Right ventricle myocardium inferior (tissue), 1 donor: ENCODE measurements around the gene CMTM3. TPM values are rescaled to one million over a fixed set of nuclear protein-coding genes. Genes with fewer than 3 reads are reported as not detected.
"Not testable (repeated sequence)": the region's sequence is repeated elsewhere in the genome, so short reads cannot be mapped to it uniquely, and the experiment has no call there.

ENCODE experiments used
- ATAC-seq: fragments of 200-7000 bp; cut with Tn5 transposase; one replicate; pipeline ENCODE4 v1.9.1; 2020; ENCODE audit warnings: mild to moderate bottlenecking, moderate library complexity
- DNase-seq: peaks from one replicate; pipeline ENCODE4 v3.0.0; 2021; ENCODE audit errors: missing footprints
- intact Hi-C: fragments of 100-400 bp; cut with DNase I; formaldehyde crosslinking; loops from one replicate; pipeline ENCODE4 v1.11.0; 2022
- total RNA-seq: library from RNA; stranded (reverse); fragmentation: NEBNext Ultra II Directional; extraction: Animal tissue kit (Norgen Biotek cat#: 25700); gene quantifications from one replicate; pipeline ENCODE4 v1.2.1, GENCODE V29; 2021
- donor health status: DM: no; HTN: yes; CAD: no; lungs with severe emphysema.

The CMTM3 gene
- total RNA-seq, 1 donor from 2014 or later, result 11.8 TPM

DNA sequence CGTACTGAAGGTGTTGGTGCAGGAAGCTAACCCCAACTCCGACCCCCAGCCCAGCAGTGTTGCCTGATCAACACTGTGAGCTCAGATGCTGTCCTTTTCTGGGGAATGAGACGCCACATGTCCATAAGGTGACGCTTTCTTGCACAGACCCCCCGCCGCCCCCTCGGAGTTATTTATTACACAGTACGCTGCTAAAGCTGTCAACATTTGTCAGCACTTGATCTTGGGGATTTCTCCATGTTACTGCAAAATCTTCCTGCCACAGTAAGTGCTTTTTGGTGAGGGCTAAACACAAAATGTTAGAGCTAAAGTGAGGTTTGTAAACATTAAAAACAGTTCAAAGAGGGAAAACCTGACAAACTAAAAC, 15.9 kb downstream of the CMTM3 start:
- intact Hi-C loops, result no loop called here
- DNase-seq (no peak), ATAC-seq (no peak)

GRCh38 chr16:66621973-66622372, 17.5 kb downstream of the CMTM3 start:
- no peak for DNase-seq
- intact Hi-C loops, result no loop called here
- no peak for ATAC-seq

GRCh38 chr16:66622863-66623262, 18.4 kb downstream of the CMTM3 start:
- no peak for DNase-seq
- no peak for ATAC-seq
- intact Hi-C loops, result no loop called here

DNA sequence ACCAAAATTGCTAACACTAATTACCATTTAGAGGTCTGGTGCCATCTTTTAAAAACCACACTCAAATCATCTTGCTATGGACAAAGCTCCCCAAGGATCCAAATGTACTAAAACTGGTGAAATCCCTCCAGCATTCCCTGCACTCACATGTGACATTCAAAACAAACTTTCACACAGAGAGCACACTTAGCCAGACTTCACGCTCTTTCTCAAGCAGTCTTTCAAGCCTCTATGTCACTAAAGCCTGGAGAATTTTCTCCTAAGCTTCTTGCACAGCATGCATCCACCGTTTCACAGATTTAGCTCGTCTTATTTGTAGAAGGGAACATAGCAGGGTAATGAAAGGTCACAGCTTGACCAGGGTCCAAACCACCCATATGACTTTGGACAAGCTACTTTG, 19.3 kb downstream of the CMTM3 start:
- DNase-seq (no peak), ATAC-seq (no peak)
- intact Hi-C loops, result no loop called here

- DNase-seq, ATAC-seq, intact Hi-C loops: not testable (repeated sequence)
These were observed 23.3 kb downstream of the CMTM3 start for GRCh38 chr16:66627611-66628378.

- DNase-seq, result no peak
These were observed 25.4 kb downstream of the CMTM3 start for GRCh38 chr16:66629856-66630255.

GRCh38 chr16:66630561-66631260, 26.2 kb downstream of the CMTM3 start:
- DNase-seq, intact Hi-C loops, ATAC-seq: not testable (repeated sequence)

More at GRCh38 chr16:66629856-66630255, 25.4 kb downstream of the CMTM3 start:
- intact Hi-C loops, result no loop called here
- ATAC-seq, result no peak

DNA sequence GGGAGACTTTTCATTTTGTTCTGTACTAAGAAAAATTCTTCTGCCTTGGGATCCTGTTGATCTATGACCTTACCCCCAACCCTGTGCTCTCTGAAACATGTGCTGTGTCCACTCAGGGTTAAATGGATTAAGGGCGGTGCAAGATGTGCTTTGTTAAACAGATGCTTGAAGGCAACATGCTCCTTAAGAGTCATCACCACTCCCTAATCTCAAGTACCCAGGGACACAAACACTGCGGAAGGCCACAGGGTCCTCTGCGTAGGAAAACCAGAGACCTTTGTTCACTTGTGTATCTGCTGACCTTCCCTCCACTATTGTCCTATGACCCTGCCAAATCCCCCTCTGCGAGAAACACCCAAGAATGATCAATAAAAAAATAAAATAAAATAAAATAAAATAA, 27.1 kb downstream of the CMTM3 start:
- ATAC-seq, intact Hi-C loops: not testable (repeated sequence)

DNA sequence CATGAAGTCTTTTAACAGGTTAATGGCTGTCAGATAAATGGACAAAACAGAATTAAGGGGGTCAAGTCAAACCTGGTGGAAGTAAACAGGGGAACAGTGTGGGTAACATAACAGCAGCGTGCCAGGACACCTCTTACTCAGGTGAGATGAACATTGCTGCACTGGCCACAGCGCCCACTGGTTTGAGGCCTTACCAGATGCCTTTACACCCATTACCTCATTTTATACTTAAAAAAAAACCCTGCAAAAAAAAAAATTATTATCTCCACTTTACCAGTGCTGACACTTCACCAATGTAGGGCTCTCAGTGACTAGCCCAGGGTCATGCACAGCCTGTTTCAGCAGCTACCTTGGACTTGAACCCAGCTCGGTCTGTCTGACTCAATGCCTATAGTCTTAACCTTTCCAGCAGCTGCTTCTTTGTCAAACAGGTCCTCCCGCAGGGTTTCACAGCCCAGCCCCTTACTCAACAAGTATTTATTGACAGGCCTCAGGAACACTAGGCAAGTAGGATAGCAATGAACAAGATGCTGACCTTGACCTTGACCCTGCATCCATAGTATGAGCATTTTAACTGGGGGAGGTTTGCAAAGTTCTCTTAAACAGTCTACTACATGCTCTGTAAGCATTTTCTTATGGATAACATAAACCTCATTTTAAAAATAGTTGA, 30.2 kb downstream of the CMTM3 start:
- ATAC-seq (no peak), DNase-seq (no peak)
- intact Hi-C loops, result no loop called here

More for the DNA sequence above, 27.1 kb downstream of the CMTM3 start:
- DNase-seq, result not testable (repeated sequence)

GRCh38 chr16:66635406-66635805, 30.9 kb downstream of the CMTM3 start:
- ATAC-seq (no peak), DNase-seq (no peak)
- intact Hi-C loops, result no loop called here

DNA sequence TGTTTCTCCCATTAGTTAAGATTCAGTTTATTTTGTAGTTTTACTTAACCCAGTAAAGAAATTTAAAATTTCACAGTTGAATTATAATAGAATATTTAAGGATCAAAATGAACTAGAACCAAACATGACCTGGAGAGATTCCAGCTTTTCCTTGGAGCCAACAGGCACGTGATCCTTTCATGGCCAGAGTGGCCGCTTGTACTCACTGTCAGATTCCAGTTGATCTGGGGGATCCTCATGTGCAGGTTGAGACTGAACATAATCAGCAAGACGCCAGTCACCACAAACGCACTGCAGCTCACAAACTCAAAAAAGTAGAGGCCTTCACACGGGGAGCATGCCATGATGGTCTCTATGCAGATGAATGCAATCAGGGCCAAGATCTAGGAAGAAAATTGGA, 31.7 kb downstream of the CMTM3 start:
- no peak for ATAC-seq
- intact Hi-C loops, result no loop called here
- DNase-seq, result no peak

DNA sequence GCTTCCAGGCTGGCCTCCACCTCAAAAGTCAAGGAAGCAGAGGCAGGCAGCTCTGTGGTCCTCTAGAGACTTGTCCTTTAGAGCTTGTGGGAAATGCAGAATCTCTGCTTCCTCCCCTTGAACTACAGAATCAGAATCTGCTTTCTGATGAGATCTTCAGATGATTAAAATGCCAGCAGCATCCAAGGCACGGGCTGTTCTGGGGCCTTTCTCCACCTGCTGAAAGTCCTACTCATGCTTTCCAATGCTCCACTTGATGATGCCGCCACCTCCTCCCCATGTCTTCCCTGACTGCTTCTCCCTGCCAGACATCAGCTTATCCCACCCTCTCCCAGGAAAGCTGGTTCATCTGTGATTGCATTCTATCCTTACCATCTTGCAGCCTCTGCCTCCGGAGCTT, 33.3 kb downstream of the CMTM3 start:
- ATAC-seq (no peak), DNase-seq (no peak)
- intact Hi-C loops, result no loop called here

- intact Hi-C loops, result no loop called here
- no peak for ATAC-seq
- DNase-seq, result no peak
These were observed 34.8 kb downstream of the CMTM3 start for GRCh38 chr16:66639091-66639885.

DNA sequence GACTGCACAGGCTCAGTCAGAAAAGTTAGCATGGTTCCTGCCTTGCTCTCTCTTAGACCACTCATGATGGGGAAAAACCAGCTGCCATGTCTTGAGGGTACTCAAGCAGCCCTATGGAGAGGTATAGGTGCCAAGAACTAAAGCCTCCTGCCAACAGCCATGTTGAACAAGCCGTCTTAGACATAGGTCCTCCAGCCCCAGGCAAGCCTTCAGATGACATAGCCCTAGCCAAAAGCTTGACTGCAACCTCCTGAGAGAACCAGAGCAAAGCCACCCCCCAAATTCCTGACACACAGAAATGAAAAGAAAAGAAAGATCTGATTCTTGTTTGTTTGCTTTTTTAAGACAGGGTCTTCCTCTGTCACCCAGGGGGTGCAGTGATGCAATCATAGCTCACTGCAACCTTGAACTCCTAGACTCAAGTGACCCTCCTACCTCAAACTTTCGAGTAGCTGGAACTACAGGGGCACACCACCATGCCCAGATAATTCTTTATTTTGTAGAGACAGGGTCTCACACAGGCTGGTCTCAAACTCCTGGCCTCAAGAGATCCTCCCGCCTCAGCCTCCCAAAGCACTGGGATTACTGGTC, 36.3 kb downstream of the CMTM3 start:
- DNase-seq (no peak), ATAC-seq (no peak)
- intact Hi-C loops, result no loop called here

- DNase-seq (no peak), ATAC-seq (no peak)
- intact Hi-C loops, result no loop called here
These were observed 36.9 kb downstream of the CMTM3 start for GRCh38 chr16:66641387-66641786.

DNA sequence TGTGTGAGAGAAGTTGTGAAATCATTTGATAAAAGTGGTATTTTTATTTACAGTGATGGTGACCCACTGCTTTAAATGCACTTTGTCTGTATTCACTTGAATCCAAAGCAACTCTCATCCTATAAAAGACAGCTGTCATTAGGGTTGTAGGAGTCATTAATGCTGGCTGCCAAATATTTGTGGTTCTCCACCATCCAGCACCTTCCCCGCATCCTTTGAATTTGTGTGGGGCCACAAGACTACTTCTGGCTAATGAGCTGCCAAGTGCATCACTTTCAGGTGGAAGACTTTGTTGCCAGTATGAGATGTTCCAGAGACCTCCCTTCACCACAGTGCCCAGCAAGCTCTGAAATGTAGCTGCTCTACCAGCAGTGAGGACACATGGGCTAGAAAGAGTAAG, 43.4 kb downstream of the CMTM3 start:
- DNase-seq (no peak), ATAC-seq (no peak)
- intact Hi-C loops, result no loop called here

- ATAC-seq, result no peak
- intact Hi-C loops, result no loop called here
- no peak for DNase-seq
These were observed 44.7 kb downstream of the CMTM3 start for GRCh38 chr16:66649167-66649566.

DNA sequence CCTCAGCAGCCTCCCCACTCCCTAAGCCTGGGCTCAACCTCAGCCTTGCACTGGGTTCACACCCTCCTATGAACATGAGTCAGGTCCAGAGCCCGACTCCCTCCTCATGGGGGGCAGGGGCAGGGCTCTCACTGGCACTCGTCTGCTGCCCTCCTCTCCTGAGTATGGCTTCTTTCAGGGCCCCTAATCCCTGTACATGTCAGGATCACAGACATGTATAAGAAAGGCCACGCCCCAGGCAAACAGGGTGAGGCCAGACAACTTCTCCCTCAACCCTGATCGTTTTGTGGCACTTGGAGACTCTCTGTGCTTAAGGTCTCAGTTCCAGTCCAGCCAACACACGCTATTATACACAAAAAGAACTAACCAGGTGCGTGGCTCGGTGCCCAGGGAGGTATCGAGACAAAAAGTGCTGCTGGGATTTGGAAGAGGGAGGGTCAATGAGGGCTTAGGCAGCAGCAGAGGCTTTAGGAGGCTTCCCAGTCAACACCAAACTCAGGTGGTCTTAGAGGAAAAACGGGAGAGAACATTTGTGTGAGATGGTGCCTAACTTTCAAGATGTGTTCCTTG, 45.2 kb downstream of the CMTM3 start:
- DNase-seq, result no peak
- intact Hi-C loops, result loop anchor here (5.0 kb wide), 1 partner anchor 218 kb away; no protein-coding TSS in a partner anchor
- ATAC-seq, result no peak
